GM12874 (cell line): Measurements from ENCODE around the gene NDNF.

Experiments
- CTCF ChIP-seq: IDR thresholded peaks from 2 replicates; pipeline ENCODE4 v1.5.1; 2011; ENCODE audit warnings: low read depth, mild to moderate bottlenecking, control low read depth, low read length, moderate library complexity; ENCODE audit not compliant: insufficient read depth

NDNF gene

DNA sequence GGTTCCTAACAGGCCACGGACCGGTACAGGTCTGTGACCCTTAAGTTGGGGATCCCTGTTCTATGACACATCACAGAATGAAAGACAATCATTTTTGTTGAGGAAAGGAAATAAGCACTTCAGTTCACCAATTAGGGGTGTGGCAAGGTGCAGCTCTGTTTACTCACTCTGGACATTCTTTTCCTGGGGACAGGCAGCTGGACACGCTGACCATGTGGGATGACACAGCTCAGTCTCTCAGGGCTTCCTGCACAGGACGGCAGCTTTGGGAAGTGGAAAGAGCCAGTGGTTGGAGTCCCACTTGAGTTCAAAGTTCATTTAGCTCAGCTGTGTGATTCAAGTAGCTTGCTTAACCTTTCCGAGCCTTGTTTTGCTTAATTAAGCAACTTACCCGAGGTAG is 55.7 kb downstream of the NDNF start:
- TF ChIP-seq CTCF = no peak

GRCh38 chr4:121015421-121015820 is 56.9 kb downstream of the NDNF start:
- no peak for TF ChIP-seq CTCF

DNA sequence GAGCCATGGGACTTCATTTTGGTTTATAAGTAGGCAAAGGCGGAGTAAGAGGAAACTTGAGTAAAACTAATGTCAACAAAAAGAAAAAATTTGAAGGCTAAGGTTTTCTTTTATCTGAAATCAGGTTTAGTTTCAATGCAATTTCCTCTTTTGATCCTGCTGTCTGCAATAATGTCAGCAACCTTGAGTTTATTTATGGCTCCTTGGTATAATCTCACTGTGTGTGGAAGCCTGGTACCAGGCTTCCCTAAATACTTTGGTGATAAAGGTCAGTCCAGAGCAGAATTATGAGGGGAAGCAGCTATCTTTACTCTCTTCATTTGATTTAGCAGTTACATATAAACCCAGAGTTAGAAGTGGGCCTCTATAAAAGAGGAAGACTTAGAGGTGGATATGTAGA is 57.8 kb downstream of the NDNF start:
- no peak for TF ChIP-seq CTCF

DNA sequence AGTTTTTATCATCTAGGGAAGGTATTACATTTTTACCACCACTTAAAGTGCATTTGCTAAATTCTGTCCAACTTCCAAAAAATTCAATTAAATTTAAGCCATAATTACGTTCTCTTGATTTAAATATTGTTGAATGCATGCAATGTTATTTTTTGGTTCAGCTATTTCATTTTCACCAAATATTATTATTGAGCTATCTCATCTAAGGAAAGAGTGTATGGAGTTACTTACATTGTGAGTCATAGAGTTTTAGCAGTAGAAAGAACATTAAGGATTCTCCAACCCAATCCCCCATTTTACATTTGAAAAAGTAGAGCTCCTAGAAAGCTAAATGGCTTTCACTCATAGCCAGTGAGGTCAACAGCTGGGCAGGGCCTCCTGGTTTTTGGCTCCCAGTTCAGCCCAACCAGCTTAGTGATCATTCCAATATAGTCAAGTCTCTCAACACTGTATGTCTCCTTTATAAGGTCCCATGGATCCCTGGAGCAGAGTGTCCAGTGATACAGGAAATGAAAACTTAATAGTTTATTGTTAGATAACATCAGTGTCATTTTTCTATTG is 60.5 kb downstream of the NDNF start:
- TF ChIP-seq CTCF = no peak

GRCh38 chr4:121011138-121011537 is 61.2 kb downstream of the NDNF start:
- no peak for TF ChIP-seq CTCF

DNA sequence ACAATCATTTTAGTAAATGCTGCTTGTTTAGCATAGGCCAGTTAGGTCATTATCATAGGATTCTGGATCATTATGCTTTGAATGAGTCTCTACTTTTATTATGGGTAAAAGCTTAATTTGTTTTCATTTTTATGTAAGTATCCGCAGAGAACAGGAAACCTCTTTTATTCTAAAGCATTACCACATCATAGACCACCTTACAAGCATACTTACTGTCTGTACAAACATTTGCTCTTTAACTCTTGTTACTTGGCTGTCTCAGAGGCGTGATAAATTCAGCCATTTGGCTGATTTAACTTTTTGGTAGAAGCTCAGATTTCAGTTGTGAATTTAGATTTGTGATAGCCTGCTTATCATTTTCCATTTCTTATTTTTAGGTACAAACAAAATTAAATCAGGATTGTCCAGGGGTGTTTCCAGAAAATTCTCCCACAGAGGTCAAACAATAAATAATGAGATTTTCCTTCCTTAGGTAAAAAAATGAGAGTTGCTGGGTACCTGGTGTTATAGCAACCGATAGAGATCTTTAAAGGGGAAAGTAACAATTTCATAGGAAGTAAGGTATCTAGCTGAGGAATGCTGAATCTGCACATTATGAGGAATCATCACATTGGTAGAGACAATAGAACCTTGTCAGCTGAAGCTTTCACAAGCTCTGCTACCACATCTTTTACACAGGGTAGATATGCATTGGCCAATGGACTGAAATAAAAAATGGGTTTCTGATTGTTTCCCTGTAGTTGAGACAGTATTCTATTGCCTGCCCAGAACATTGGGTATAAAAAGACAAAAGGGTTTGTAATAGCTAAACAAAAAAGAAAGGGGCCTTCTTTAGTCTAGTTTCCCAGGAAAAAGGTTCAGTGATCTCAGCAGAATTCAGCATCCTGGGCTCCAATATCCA is 62.5 kb downstream of the NDNF start:
- TF ChIP-seq CTCF = no peak

DNA sequence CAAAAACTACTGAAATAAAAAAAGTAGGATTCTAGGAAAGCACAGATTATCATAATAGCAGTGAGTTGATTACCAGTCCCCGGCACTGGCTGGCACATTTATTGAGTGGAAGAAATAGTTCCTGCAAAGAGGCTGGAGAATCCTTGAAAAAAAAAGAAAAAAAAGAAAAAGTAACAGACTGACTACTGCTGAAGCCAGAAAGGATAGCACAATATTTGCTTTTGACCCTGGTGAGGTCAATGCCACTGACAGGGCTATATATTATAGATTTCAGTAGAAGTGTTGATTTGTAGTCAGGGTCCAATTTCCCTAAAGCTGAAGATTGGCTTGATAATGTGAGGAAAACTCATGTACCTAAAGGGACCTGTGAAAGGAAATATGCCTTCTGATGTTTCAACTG is 64.7 kb downstream of the NDNF start:
- TF ChIP-seq CTCF = no peak
